Tongue (tissue), 2 donors: ENCODE measurements around the gene PTPN22. TPM values are rescaled to one million over a fixed set of nuclear protein-coding genes. Genes with fewer than 3 reads are reported as not detected.
A peak's percentile ranks its signal among the peaks of the same experiment; 100 is the strongest.

ENCODE experiments used
- DNase-seq: peaks from one replicate; pipeline ENCODE4 v3.0.0-alpha.2; 2015
- total RNA-seq: library from RNA; depleted of rRNA; stranded (reverse); fragments of >200 nt; gene quantifications from one replicate; pipeline ENCODE4 v1.2.3, GENCODE V29; 2014

Gene PTPN22
- total RNA-seq, 1 donor from 2014 or later, result 0.92 TPM

DNA sequence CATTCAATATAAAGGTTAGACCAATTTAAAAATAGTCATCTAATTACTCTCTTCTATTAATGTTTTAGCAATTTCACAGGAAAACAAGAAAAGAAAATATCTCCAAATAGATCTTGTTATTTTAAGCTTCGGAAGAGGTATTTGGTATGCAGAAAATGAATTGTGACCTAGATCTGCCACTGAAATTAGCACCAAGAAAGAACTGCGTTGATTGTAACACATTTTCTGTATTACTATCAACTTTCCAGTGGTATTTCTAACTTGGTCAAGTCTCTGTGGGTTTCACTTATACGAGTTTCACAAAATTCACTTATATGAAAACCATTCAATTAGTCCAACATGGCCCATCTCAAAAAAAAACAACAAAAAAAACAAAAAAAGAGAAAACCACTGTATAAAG, 71.0 kb downstream of the PTPN22 start:
- DNase-seq, result no peak

- DNase-seq, result no peak
Observed at GRCh38 chr1:113797472-113797871, 74.0 kb downstream of the PTPN22 start.

DNA sequence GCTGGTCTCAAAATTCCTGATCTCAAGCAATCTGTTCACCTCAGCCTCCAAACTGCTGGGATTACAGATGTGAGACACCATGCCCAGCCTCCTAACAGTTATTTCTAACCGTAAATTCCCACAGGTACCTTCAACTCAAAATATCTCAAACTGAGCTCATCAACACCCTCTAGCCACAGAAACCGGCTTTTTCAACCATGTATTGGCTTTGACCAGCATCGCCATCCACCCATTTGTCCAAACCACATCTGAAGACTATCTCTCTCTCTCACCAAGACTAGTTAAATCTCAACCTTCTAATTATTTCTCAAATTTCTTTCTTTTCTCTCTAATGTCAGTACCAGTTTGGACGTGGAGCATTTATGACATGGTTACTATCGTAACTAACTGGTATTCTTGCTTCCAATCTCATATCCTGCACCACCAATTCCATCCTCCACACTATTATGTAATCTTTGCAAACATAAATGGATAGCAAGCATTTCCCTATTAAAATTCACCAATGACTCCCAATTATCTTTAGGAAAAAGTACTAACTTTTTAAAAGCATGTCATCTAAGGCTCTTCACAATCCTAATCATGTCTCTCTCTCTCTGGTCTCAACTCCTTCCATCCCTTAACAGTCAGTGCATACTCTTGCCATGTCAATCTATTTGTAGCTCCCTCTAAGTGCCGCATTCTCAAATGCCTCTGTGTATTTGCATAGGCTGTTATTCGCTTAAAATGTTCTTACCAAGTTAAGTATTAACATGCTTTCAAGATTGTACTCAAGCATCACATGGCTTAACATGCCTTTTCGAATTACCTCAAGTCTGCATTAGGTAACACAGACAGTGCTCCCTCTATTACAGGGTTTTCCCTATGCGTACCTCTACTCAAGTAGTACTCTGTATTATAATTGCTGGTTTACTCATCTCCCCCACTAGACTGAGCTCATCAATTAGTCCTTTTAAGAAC, 77.4 kb downstream of the PTPN22 start:
- peak; percentile 20 for DNase-seq

DNA sequence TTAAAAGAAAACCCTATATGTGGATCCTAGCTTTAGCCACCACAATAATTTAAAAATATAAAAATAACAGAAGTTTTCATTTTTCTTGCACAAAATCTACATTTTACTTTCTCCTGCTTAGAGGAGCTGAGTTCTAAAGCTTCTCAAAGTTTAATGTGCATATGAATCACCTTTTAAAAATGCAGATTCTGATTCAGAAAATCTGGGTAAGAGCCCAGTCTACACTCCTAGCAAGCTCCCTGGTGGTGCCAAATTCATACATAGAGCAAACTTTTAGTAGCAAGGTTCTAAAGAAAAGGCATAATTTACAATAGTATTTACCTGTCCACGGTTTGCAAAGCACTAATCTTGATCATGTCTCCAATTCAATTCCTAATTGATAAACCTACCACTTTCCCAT, 78.5 kb downstream of the PTPN22 start:
- DNase-seq, result no peak

GRCh38 chr1:113792471-113792870, 79.0 kb downstream of the PTPN22 start:
- no peak for DNase-seq

- no peak for DNase-seq
Observed at GRCh38 chr1:113788802-113789201, 82.7 kb downstream of the PTPN22 start.

DNA sequence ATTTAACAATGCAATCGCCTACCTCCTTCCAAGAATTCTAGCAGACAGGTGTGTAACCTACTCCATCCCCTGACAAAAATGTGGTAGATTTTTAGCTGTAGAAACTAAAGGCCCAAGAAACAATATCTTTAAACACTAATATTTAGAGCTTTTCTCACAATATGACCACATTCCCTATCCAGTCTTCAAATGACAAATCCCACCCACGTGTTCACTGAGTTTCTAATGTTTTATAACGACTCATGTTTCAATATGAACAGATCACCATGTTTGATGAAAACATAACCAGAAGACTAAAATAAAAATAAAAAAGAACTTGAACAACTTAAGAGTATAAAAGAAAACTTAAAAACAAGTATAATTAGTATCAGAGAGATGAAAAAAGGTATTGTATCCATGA, 83.8 kb downstream of the PTPN22 start:
- DNase-seq, result no peak

DNA sequence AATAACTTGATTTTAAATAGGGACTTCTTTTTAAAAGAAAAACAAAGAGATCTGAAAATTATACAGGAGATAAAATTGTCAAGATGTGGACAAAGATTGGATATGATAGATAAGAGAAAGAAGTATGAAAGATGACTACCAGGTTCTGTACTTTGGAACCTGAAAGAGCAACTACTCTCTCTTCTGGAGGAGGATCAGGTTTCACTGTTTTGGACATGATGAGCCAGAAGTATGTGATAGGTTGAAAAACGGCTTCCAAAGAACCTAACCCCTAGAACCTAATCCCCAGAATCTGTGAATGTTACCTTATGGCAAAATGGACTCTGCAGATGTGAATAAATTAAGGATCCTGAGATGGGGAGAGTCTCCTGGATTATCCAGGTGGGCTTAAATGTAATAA, 85.4 kb downstream of the PTPN22 start:
- DNase-seq, result no peak

- DNase-seq, result no peak
Observed at GRCh38 chr1:113784104-113784779, 87.3 kb downstream of the PTPN22 start.

DNA sequence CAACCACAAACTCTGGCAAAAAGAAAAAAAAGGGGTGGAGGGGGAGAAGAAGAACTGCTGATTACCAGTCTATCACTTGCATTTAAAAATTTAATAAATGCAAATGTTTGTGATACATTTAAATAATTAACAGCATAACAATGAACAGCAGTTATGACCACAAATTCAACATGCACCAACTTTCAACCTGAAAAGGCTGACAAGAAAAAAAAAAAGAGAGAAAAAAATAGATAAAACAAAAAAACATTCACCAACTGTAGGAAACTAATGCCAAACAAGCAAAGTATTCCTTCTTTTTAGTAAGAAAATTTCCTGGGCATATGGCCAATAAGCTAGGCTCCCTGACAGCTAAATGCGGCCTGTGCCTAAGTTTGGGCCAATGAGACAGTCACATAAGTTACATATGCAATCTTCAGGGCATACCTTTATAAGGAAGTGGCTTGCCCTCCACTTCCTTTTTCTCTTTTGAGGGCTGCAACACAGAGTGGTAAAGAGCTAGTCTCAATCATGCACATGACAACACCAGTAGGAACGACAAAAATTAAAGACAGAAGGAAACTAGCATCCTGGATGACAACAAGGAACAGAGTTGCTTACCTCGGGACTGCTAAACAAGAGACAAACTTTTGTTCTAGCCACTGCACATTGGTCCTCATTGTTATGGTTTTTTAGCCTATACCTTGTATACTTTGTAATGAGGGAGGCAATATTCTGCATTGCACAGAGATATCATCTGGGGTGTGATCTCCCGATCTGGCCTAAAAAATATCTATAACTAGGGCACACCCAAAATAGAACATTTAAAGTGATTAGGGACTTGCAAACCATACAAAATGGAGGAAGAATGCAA, 88.0 kb downstream of the PTPN22 start:
- peak; percentile 50 for DNase-seq

DNA sequence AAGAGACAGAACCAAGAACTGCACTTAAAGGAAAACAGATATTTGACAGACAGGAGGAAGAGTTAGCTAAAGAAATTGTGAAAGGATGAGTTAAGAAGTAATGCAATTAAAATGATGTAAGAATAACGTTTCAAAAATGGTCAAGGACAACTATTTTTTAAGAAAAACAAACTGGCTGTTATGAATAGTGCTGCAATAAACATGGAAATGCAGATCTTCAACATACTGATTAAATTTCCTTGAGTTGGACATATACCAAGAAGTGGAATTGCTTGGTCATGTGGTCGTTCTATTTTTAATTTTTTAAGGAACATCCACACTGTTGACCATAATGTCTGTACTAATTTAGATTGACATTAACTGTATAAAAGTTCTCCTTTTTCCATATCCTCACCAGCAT, 89.1 kb downstream of the PTPN22 start:
- DNase-seq, result peak; percentile 27

DNA sequence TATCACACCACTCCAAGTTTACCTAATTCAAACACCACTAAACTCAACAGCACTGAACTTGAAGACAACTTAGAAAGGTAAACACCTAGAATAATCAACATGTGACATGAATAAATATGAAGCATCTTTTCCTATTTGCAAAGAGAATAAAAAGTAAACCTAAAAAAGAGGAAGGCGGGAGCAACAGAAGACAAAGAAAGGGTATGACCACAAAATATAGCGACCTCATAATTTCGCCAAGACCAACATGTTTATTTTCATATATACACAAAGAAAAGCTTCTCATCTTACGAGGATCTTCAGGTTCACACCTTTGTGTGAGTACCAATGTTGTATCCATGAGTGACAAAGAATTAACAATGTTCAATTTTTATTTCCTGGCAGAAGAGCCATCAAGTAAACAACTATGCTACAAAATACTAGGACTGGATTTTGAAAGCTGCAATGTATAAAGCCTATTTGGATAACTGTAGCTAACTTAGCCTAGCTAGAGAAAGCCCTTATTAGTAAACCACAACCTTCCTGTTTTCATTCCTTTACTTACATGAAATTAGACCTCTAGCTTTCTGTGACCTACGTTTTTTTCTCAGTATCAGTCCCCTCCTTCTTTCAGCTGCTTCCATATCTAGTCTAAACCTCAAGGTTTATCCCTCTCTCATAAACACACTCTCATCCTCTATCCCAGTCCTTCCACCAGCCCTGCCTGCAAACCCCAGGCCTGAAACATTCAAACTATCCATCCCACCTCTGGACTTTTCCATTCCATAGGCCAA, 91.0 kb downstream of the PTPN22 start:
- no peak for DNase-seq

- no peak for DNase-seq
Observed at GRCh38 chr1:113779542-113779941, 92.0 kb downstream of the PTPN22 start.

DNA sequence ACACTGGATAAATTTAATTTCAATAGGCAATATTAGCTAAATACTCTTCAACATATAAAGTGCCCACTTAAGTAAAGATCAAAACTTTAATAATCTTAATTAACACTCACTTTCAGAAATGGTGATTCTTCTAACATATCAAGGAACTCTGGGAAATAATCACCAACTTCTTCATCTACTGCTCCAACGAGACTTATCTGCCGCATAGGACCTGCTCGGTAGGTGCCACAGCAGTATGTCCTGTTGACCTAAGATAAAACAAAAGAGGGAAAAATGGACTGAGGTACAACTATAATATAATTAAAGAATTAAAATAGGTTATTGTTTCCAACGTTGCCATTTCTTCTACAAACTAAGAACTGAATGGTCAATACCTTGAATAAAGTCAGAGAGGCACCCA, 94.0 kb downstream of the PTPN22 start:
- no peak for DNase-seq

DNA sequence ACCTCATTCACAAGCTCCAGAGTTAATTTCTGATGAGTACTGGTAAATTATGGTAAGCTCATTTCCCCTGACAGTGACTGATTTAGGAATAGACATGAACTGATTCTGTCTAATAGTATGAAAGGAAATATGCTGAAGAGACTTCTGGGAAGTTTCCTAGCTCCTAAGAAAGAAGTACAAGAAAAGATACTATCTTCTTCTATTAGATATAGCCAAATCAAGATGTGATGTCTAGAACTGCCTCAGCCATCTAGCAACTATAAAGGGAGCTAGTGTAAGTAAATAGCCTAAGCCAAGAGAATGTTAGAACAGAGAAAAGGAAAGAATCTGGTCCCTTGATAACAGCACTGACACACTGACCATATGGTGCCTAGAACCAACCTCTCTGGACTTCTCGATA, 101.5 kb downstream of the PTPN22 start:
- no peak for DNase-seq

GRCh38 chr1:113769601-113769970, 101.9 kb downstream of the PTPN22 start:
- no peak for DNase-seq

- DNase-seq, result no peak
Observed at GRCh38 chr1:113768916-113769600, 102.5 kb downstream of the PTPN22 start.

DNA sequence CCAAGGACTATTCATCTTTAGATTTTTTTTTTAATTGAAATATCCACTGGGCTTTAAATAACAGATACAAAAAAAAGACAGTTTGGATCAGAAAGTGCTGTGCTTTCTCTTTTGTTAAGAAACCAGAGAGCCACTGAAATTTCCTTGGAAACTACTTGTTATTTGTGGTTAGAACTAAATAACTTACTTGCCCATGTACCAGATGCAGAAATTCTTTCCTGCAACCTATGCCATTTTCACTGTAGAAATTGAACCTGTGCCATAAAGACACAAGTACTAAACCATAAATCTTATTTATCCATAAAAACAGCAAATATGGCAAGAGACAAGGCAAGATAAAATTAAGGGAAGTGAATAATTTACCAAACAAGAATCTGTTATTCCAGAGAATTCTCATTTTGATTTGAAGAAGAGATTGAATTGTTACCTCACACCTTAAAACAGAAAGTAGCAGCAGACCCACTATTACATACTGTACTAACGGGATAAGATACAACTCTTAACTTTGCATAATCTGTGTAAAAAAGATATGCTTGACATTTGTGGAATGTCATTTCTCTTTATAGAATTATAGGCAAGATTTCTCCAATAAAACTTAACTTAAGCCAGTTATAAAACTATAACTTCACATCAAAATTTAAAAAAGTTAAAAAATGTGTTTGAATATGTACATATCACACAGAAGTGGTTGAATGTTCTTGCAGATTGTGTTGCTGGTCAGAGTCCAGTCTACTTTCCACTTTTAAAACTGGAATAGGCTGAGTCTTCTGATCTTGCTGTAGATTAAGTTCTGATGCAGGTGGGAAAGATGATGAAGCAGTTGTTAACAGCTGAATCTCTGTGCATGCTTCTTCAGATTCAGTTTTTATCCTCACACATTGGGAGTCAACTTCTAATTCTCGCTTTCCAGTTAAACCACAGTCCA, 105.9 kb downstream of the PTPN22 start:
- DNase-seq, result no peak
